ENCODE data around the gene AGAP2. TPM values are rescaled to one million over a fixed set of nuclear protein-coding genes. Genes with fewer than 3 reads are reported as not detected.

The AGAP2 gene
- total and polyA plus RNA-seq, 2 of the 13 experiments (the other 11 are each of a cell fraction or from before 2014, with no cell fraction given) = 0.38 to 0.45 TPM

- ATAC-seq = no peak
- DNase-seq (ENCODE audit: low spot score) = no peak
- Histone ChIP-seq H3K4me1 (ENCODE audit: insufficient read depth, low read length) (peaks cover 9% of the 10 kb centered on the region; the same call in 1 of the 2 replicates), H3K27ac (ENCODE audit: extremely low read length, insufficient read depth, low read length) (no peak overlapping the region), H3K79me2 (ENCODE audit: insufficient read depth, low read length) (no peaks in the 10 kb centered on the region), H3K9ac (ENCODE audit: insufficient read depth, low read depth, low read length) (no peak overlapping the region), H3K4me2 (ENCODE audit: low read depth, low read length) (no peak overlapping the region), H4K20me1 (ENCODE audit: insufficient read depth, low read length) (no peaks in the 10 kb centered on the region), H3K4me3 (replicated peaks in 1 of 3; ENCODE audit: insufficient read depth in 1 of 3, low read depth in 2 of 3, low read length in 3 of 3) (no peak overlapping the region), H3K36me3 (replicated peaks in 1 of 2; ENCODE audit: control insufficient read depth in 1 of 2, insufficient read depth in 2 of 2, low read length in 2 of 2) (peaks cover 5 to 24% of the 10 kb centered on the region in 2 experiments), H3K9me3 (ENCODE audit: low read length) (no peaks in the 10 kb centered on the region), H2AFZ (ENCODE audit: low read length) (no peak overlapping the region), H3K27me3 (ENCODE audit: control insufficient read depth in 1 of 2, insufficient read depth in 2 of 2, low read length in 2 of 2) (no peaks in the 10 kb centered on the region; a peak in 1 of 5 replicates)
- BruUV-seq (replicated peaks) = no TSS peak
- no peak for FAIRE-seq
- intact Hi-C loops (cut with micrococcal nuclease; ENCODE audit: unreplicated experiment) = no loop called here
- WGBS (ENCODE audit: low lambda C conversion rate) = 32% methylated on average over 2 of the region's 2 CpGs
- ChIA-PET CTCF (ENCODE audit: low intra/inter-chr PET ratio, low total read pairs) (no interaction called here), POLR2A (interaction anchor here (0.6 kb wide), 1 partner anchor 138 kb away, joined by 3 read pairs; no protein-coding TSS in a partner anchor)
- in situ Hi-C loops (cut with HindIII; ENCODE audit: extremely low pct_ligation_motif_present, low pct_unique_long_range_greater_than_20kb) = no loop called here
- TF ChIP-seq ZNF280B (CRISPR knock-in tag; IDR thresholded peaks at IDR 0.05; ENCODE audit: borderline replicate concordance) (no peak), ZNF746 (CRISPR knock-in tag; IDR thresholded peaks at IDR 0.05) (no peak), ZFAT (CRISPR knock-in tag; conservative IDR thresholded peaks at IDR 0.05) (no peak), NCOA5 (CRISPR knock-in tag; IDR thresholded peaks at IDR 0.05) (no peak), ZNF557 (CRISPR knock-in tag; IDR thresholded peaks at IDR 0.05) (no peak), ZNF7 (CRISPR knock-in tag; IDR thresholded peaks at IDR 0.05) (no peak), SALL1 (CRISPR knock-in tag; IDR thresholded peaks at IDR 0.05) (no peak), ZSCAN22 (CRISPR knock-in tag; IDR thresholded peaks at IDR 0.05) (no peak), NFIC (IDR thresholded peaks at IDR 0.05; ENCODE audit: low read length) (no peak), ZNF567 (CRISPR knock-in tag; IDR thresholded peaks at IDR 0.05; ENCODE audit: borderline replicate concordance) (no peak), ZNF451 (CRISPR knock-in tag; IDR thresholded peaks at IDR 0.05) (no peak), KDM2A (CRISPR knock-in tag; IDR thresholded peaks at IDR 0.05; ENCODE audit: borderline replicate concordance, low read depth) (no peak), SSRP1 (CRISPR knock-in tag; IDR thresholded peaks at IDR 0.05) (no peak)
- TF ChIP-seq, protein P1, sequence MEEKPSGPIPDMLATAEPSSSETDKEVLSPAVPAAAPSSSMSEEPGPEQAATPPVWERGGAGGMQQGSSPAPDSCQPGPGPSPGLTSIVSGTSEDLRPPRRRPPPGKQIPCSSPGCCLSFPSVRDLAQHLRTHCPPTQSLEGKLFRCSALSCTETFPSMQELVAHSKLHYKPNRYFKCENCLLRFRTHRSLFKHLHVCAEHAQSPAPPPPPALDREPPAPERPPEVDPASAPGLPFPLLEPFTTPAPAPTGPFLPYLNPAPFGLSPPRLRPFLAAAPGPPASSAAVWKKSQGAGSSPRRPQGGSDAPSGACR (CRISPR knock-in tag; IDR thresholded peaks at IDR 0.05) = no peak
These were observed 14.9 kb downstream of the AGAP2 start for GRCh38 chr12:57723630-57723962.
